SJSA1 (cell line): ENCODE data around the gene PROZ. TPM values are rescaled to one million over a fixed set of nuclear protein-coding genes. Genes with fewer than 3 reads are reported as not detected.

Experiments
- DNase-seq, 2 experiments: peaks; one replicate each; pipeline ENCODE4 v3.0.0-alpha.2; 2015 to 2020; ENCODE audit warnings: low spot score in 2 of 2, low read depth in 1 of 2
- H3K27ac ChIP-seq: fragments of 250-450 bp; sonication (Bioruptor Pico); 2 replicates; pipeline ENCODE4 v1.5.1; 2020; ENCODE audit warnings: mild to moderate bottlenecking, moderate library complexity
- H3K27me3 ChIP-seq: fragments of 250-450 bp; sonication (Bioruptor Pico); replicated peaks from 2 replicates; pipeline ENCODE4 v1.5.1; 2020; ENCODE audit warnings: mild to moderate bottlenecking, moderate library complexity
- H3K36me3 ChIP-seq: fragments of 250-450 bp; sonication (Bioruptor Pico); 2 replicates; pipeline ENCODE4 v1.5.1; 2020; ENCODE audit warnings: mild to moderate bottlenecking
- H3K4me1 ChIP-seq: fragments of 250-450 bp; sonication (Bioruptor Pico); replicated peaks from 2 replicates; pipeline ENCODE4 v1.6.1; 2021; ENCODE audit warnings: mild to moderate bottlenecking
- H3K4me3 ChIP-seq: fragments of 250-450 bp; sonication (Bioruptor Pico); 2 replicates; pipeline ENCODE4 v1.5.1; 2020; ENCODE audit warnings: mild to moderate bottlenecking
- H3K9me3 ChIP-seq: fragments of 250-450 bp; sonication (Bioruptor Pico); replicated peaks from 2 replicates; pipeline ENCODE4 v1.5.1; 2020; ENCODE audit warnings: mild to moderate bottlenecking
- total RNA-seq: library from RNA; depleted of rRNA; stranded (reverse); fragments of >200 nt; shearing (Covaris generic); gene quantifications from 2 replicates; pipeline ENCODE4 v1.2.3, GENCODE V29; 2014; rRNA removed

Gene PROZ
- total RNA-seq, 1 experiment from 2014 or later = not detected

GRCh38 chr13:113209759-113210421 lies 51.4 kb downstream of the PROZ start:
- Histone ChIP-seq H3K4me3 (peak overlapping the region; percentile 96), H3K27me3 (no peaks in the 10 kb centered on the region), H3K36me3 (peaks cover 68% of the 10 kb centered on the region), H3K27ac (peak overlapping the region; percentile 99), H3K9me3 (no peaks in the 10 kb centered on the region), H3K4me1 (peaks cover 39% of the 10 kb centered on the region)
- peak in 1 of 2 experiments; percentile 57 for DNase-seq

GRCh38 chr13:113210833-113211232 lies 52.4 kb downstream of the PROZ start:
- Histone ChIP-seq H3K36me3 (peaks cover 59% of the 10 kb centered on the region), H3K4me3 (peak overlapping the region; percentile 96; the same call in 1 of the 2 replicates), H3K4me1 (peaks cover 30% of the 10 kb centered on the region), H3K9me3 (no peaks in the 10 kb centered on the region), H3K27me3 (no peaks in the 10 kb centered on the region), H3K27ac (no peak overlapping the region)
- no peak for DNase-seq

- no peak for DNase-seq
- Histone ChIP-seq H3K27ac (no peak overlapping the region), H3K27me3 (no peaks in the 10 kb centered on the region), H3K4me3 (no peak overlapping the region), H3K4me1 (peaks cover 30% of the 10 kb centered on the region), H3K9me3 (no peaks in the 10 kb centered on the region), H3K36me3 (peaks cover 50% of the 10 kb centered on the region)
Measured at GRCh38 chr13:113211774-113212173, 53.3 kb downstream of the PROZ start.

- Histone ChIP-seq H3K36me3 (peaks cover 47% of the 10 kb centered on the region), H3K27me3 (no peaks in the 10 kb centered on the region)
Measured at GRCh38 chr13:113216254-113217048, 58.0 kb downstream of the PROZ start.

GRCh38 chr13:113218586-113218985 lies 60.1 kb downstream of the PROZ start:
- Histone ChIP-seq H3K4me1 (peaks cover 25% of the 10 kb centered on the region), H3K27me3 (no peaks in the 10 kb centered on the region), H3K27ac (no peak overlapping the region), H3K9me3 (no peaks in the 10 kb centered on the region), H3K36me3 (peaks cover 55% of the 10 kb centered on the region), H3K4me3 (no peak overlapping the region)
- DNase-seq = no peak

More at GRCh38 chr13:113216254-113217048, 58.0 kb downstream of the PROZ start:
- peak; percentile 60 to 61 for DNase-seq
- Histone ChIP-seq H3K27ac (no peak overlapping the region), H3K4me1 (peaks cover 25% of the 10 kb centered on the region), H3K4me3 (no peak overlapping the region), H3K9me3 (no peaks in the 10 kb centered on the region)

GRCh38 chr13:113219256-113219940 lies 61.0 kb downstream of the PROZ start:
- Histone ChIP-seq H3K4me3 (no peak overlapping the region), H3K27me3 (no peaks in the 10 kb centered on the region), H3K9me3 (no peaks in the 10 kb centered on the region), H3K36me3 (peaks cover 57% of the 10 kb centered on the region), H3K27ac (no peak overlapping the region), H3K4me1 (peaks cover 25% of the 10 kb centered on the region)
- DNase-seq = peak in 1 of 2 experiments; percentile 34

GRCh38 chr13:113220141-113220598 lies 61.7 kb downstream of the PROZ start:
- no peak for DNase-seq
- Histone ChIP-seq H3K36me3 (peaks cover 65% of the 10 kb centered on the region), H3K27me3 (no peaks in the 10 kb centered on the region), H3K4me1 (peaks cover 25% of the 10 kb centered on the region), H3K27ac (no peak overlapping the region), H3K9me3 (no peaks in the 10 kb centered on the region), H3K4me3 (no peak overlapping the region)

- no peak overlapping the region for H3K4me3 ChIP-seq
- H3K27ac ChIP-seq = no peak overlapping the region
- H3K4me1 ChIP-seq = peaks cover 24% of the 10 kb centered on the region
- H3K9me3 ChIP-seq = no peaks in the 10 kb centered on the region
- peaks cover 72% of the 10 kb centered on the region for H3K36me3 ChIP-seq
- no peaks in the 10 kb centered on the region for H3K27me3 ChIP-seq
- DNase-seq = peak; percentile 26 to 55
Measured at GRCh38 chr13:113220877-113221276, 62.4 kb downstream of the PROZ start.

Other genes with a start within 250 kb of the PROZ start
- gene MCF2L, start 189.4 kb upstream of the PROZ start, total RNA-seq = 9.4 and 14.6 TPM in 2 replicates
- gene F7, start 52.9 kb upstream of the PROZ start, total RNA-seq = not detected in 2 replicates
- 3.9 and 4.8 TPM in 2 replicates for gene F10, start 35.8 kb upstream of the PROZ start, total RNA-seq
- gene PCID2, start 50.0 kb downstream of the PROZ start, total RNA-seq = 108 and 126 TPM in 2 replicates
- 74.7 and 145 TPM in 2 replicates for gene CUL4A, start 51.0 kb downstream of the PROZ start, total RNA-seq
- 98.3 and 217 TPM in 2 replicates for gene LAMP1, start 138.6 kb downstream of the PROZ start, total RNA-seq
- gene GRTP1, start 205.5 kb downstream of the PROZ start, total RNA-seq = 0.34 and 0.97 TPM in 2 replicates